Measurements from ENCODE around the gene MAN1A1.

DNA sequence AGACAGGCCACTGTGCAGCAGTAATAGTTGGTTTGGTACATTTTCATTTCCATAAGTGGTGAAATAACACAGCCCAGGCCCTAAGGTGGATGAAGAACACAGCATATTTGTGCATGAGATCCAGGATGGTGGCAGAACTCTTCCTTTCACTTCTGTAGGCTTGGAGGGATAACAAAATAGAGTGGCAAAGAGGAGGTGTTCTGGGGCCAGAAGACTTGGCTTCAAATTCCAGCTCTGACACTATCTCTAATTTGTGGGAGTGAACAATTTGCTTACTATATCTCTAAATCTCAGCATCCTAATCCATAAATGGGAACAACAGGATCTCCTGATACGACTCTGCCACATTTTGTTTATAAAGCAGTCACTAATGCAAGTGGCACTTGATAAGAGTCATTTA, 159.4 kb downstream of the MAN1A1 start:
- TF ChIP-seq, protein P1, sequence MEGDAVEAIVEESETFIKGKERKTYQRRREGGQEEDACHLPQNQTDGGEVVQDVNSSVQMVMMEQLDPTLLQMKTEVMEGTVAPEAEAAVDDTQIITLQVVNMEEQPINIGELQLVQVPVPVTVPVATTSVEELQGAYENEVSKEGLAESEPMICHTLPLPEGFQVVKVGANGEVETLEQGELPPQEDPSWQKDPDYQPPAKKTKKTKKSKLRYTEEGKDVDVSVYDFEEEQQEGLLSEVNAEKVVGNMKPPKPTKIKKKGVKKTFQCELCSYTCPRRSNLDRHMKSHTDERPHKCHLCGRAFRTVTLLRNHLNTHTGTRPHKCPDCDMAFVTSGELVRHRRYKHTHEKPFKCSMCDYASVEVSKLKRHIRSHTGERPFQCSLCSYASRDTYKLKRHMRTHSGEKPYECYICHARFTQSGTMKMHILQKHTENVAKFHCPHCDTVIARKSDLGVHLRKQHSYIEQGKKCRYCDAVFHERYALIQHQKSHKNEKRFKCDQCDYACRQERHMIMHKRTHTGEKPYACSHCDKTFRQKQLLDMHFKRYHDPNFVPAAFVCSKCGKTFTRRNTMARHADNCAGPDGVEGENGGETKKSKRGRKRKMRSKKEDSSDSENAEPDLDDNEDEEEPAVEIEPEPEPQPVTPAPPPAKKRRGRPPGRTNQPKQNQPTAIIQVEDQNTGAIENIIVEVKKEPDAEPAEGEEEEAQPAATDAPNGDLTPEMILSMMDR (conservative IDR thresholded peaks at IDR 0.05; ENCODE audit: low read depth, low read length): no peak
- no peak for TF ChIP-seq MAZ (IDR thresholded peaks at IDR 0.05; ENCODE audit: borderline replicate concordance, low read depth, low read length)
- no peak for TF ChIP-seq USF2 (IDR thresholded peaks at IDR 0.05; ENCODE audit: low read depth, low read length)
- no peak for TF ChIP-seq POLR2A (IDR thresholded peaks at IDR 0.05; ENCODE audit: low read depth, low read length)
- TF ChIP-seq MAFK (IDR thresholded peaks at IDR 0.05; ENCODE audit: low read depth, low read length): no peak
- TF ChIP-seq MXI1 (IDR thresholded peaks at IDR 0.05; ENCODE audit: borderline replicate concordance, low read depth, low read length): no peak
- no peak for TF ChIP-seq BHLHE40 (IDR thresholded peaks at IDR 0.05; ENCODE audit: low read depth, low read length)
- no peak for TF ChIP-seq CHD1 (IDR thresholded peaks at IDR 0.05; ENCODE audit: low read depth, low read length)
- TF ChIP-seq RAD21 (IDR thresholded peaks at IDR 0.05; ENCODE audit: low read length): no peak
- TF ChIP-seq RFX5 (IDR thresholded peaks at IDR 0.05; ENCODE audit: low read depth, low read length): no peak
- TF ChIP-seq SMC3 (IDR thresholded peaks at IDR 0.05; ENCODE audit: low read depth, low read length): no peak
- no peak for TF ChIP-seq RCOR1 (IDR thresholded peaks at IDR 0.05; ENCODE audit: insufficient replicate concordance, low read length)
